HFF-Myc (cell line): Measurements from ENCODE around the gene ZNF534.

Source experiments
- DNase-seq: peaks from one replicate; pipeline ENCODE4 v3.0.0-alpha.2; 2011; ENCODE audit warnings: low read depth; ENCODE audit errors: extremely low read depth
- H3K4me3 ChIP-seq: replicated peaks from 2 replicates; pipeline ENCODE4 v1.5.1; 2011; ENCODE audit warnings: low read depth, mild to moderate bottlenecking, control low read depth, low read length
- CTCF ChIP-seq: IDR thresholded peaks from 2 replicates; pipeline ENCODE4 v1.5.1; 2012; ENCODE audit warnings: mild to moderate bottlenecking, low read depth, low read length, control low read depth; ENCODE audit errors: missing control alignments

The ZNF534 gene

GRCh38 chr19:52428937-52429336, at the start of gene ZNF534:
Gene ZNF534 (plus strand): TSS chr19:52429148. CDS start chr19:52431475, 2,327 bp downstream.
- DNase-seq = no peak
- no peak within 1 kb of the TSS for H3K4me3 ChIP-seq
- TF ChIP-seq CTCF = no peak

GRCh38 chr19:52391135-52391534, 37.8 kb upstream of the ZNF534 start:
- no peak overlapping the region for H3K4me3 ChIP-seq
- no peak for TF ChIP-seq CTCF
- DNase-seq = no peak

- DNase-seq = peak; percentile 66
- no peak for TF ChIP-seq CTCF
- H3K4me3 ChIP-seq = peak within 1 kb of the TSS; percentile 66
These were observed 31.5 kb upstream of the ZNF534 start, which contains the start of gene ZNF528 for GRCh38 chr19:52397310-52398080. Gene ZNF528 (plus strand): TSS chr19:52397849. CDS start chr19:52402014, 4,165 bp downstream.

GRCh38 chr19:52398081-52398441, 30.9 kb upstream of the ZNF534 start:
- no peak for TF ChIP-seq CTCF
- no peak for DNase-seq
- peak overlapping the region; percentile 66 for H3K4me3 ChIP-seq

GRCh38 chr19:52410276-52410675, 18.7 kb upstream of the ZNF534 start:
- TF ChIP-seq CTCF = no peak
- no peak overlapping the region for H3K4me3 ChIP-seq

GRCh38 chr19:52415711-52416110, 13.2 kb upstream of the ZNF534 start:
- no peak overlapping the region for H3K4me3 ChIP-seq
- DNase-seq = no peak
- TF ChIP-seq CTCF = no peak

More at GRCh38 chr19:52410276-52410675, 18.7 kb upstream of the ZNF534 start:
- DNase-seq = no peak
